ENCODE data around the gene ATOSB.

ATOSB gene

GRCh38 chr9:35104586-35104985 lies 11.1 kb downstream of the ATOSB start:
- Histone ChIP-seq H3K27me3 (ENCODE audit: insufficient read depth, low read depth) (no peaks in the 10 kb centered on the region), H3K79me2 (ENCODE audit: insufficient read depth, low read depth) (peaks cover 13% of the 10 kb centered on the region; the same call in 1 of the 2 replicates), H2AFZ (ENCODE audit: low read depth) (no peak overlapping the region), H3K4me1 (ENCODE audit: low read depth, poor library complexity, severe bottlenecking) (peaks cover 17% of the 10 kb centered on the region), H3K4me2 (no peak overlapping the region), H3K27ac (no peak overlapping the region), H3K4me3 (IDR thresholded peaks at IDR 0.05; ENCODE audit: insufficient read depth, low read depth, low read length) (no peak overlapping the region), H3K36me3 (ENCODE audit: insufficient read depth) (no peaks in the 10 kb centered on the region), H3K9ac (no peak overlapping the region), H4K20me1 (ENCODE audit: insufficient read depth) (no peaks in the 10 kb centered on the region)
- TF ChIP-seq CTCF (conservative IDR thresholded peaks at IDR 0.05; ENCODE audit: low read depth, low read length), result no peak

- Histone ChIP-seq H4K20me1 (ENCODE audit: insufficient read depth) (no peaks in the 10 kb centered on the region), H2AFZ (ENCODE audit: low read depth) (peak overlapping the region; percentile 62; the same call in 1 of the 2 replicates), H3K4me3 (IDR thresholded peaks at IDR 0.05; ENCODE audit: insufficient read depth, low read depth, low read length) (no peak overlapping the region), H3K4me2 (peak overlapping the region; percentile 66), H3K27me3 (ENCODE audit: insufficient read depth, low read depth) (no peaks in the 10 kb centered on the region), H3K4me1 (ENCODE audit: low read depth, poor library complexity, severe bottlenecking) (peaks cover 17% of the 10 kb centered on the region), H3K79me2 (ENCODE audit: insufficient read depth, low read depth) (peaks cover 13% of the 10 kb centered on the region; the same call in 1 of the 2 replicates), H3K27ac (peak overlapping the region; percentile 88), H3K9ac (peak overlapping the region; percentile 85), H3K36me3 (ENCODE audit: insufficient read depth) (no peaks in the 10 kb centered on the region)
- TF ChIP-seq CTCF (conservative IDR thresholded peaks at IDR 0.05; ENCODE audit: low read depth, low read length), result no peak
Measured at GRCh38 chr9:35103660-35104191, 11.9 kb downstream of the ATOSB start.

DNA sequence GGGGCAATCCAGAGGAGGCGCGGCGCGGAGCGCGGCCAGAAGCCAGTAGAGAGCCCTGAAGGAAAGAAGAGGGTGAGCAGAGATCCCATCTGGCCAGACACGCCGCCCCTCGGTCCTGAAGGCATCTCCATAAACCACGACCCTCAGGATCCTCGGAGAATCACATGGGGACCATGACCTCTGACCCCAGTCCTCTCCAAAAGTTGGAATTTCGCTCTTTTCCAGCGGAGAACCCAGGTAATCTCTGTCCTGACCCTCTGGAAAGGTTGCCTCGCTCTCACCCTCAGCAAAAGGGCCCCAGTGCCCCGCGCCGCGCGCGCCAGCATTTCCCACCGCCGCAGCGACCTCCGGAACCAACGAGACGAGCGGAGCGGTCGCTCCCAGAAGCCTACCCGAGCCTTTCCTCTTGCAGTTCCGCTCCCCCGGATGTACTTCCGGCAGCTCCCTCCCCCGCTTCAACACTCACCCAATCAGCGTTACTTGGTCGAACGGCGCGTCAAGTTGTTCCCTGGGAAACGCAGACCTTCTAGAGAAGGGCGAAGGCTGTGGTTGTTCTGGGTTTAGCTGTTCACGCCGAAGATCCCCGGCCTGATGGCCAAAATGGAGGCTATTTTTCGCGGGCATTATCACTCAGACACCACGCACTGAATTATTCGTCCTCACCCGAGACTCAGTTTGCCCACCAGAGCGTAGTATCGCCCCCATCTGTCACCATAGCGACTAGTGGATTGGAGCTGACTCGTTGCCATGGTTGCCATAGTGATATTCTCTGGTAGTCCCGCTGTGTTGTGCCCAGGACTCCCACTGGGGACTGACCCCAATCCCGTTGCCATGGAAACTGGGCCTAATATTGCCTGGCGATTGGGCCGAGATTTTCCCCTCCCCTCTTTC lies 12.6 kb downstream of the ATOSB start, which contains the start of gene STOML2:
TSS of gene STOML2 (minus strand) at position 363 of the 891 bp plus-strand sequence. CDS start at position 326, 37 bp downstream.
- no peaks in the 10 kb centered on the region for H4K20me1 ChIP-seq (ENCODE audit: insufficient read depth)
- no peaks in the 10 kb centered on the region for H3K27me3 ChIP-seq (ENCODE audit: insufficient read depth, low read depth)
- no peaks in the 10 kb centered on the region for H3K36me3 ChIP-seq (ENCODE audit: insufficient read depth)
- TF ChIP-seq CTCF (conservative IDR thresholded peaks at IDR 0.05; ENCODE audit: low read depth, low read length), result no peak
- no peak within 1 kb of the TSS for H3K4me3 ChIP-seq (IDR thresholded peaks at IDR 0.05; ENCODE audit: insufficient read depth, low read depth, low read length)
- peaks cover 17% of the 10 kb centered on the region for H3K4me1 ChIP-seq (ENCODE audit: low read depth, poor library complexity, severe bottlenecking)
- peak within 1 kb of the TSS; percentile 85 for H3K9ac ChIP-seq
- peak within 1 kb of the TSS; percentile 62; the same call in 1 of the 2 replicates for H2AFZ ChIP-seq (ENCODE audit: low read depth)
- H3K4me2 ChIP-seq, result peak within 1 kb of the TSS; percentile 91
- peak within 1 kb of the TSS; percentile 88 for H3K27ac ChIP-seq
- H3K79me2 ChIP-seq (ENCODE audit: insufficient read depth, low read depth), result peaks cover 13% of the 10 kb centered on the region; the same call in 1 of the 2 replicates

- Histone ChIP-seq H3K79me2 (ENCODE audit: insufficient read depth, low read depth) (peaks cover 13% of the 10 kb centered on the region; the same call in 1 of the 2 replicates), H3K36me3 (ENCODE audit: insufficient read depth) (no peaks in the 10 kb centered on the region), H3K4me3 (IDR thresholded peaks at IDR 0.05; ENCODE audit: insufficient read depth, low read depth, low read length) (no peak overlapping the region), H3K9ac (peak overlapping the region; percentile 85), H4K20me1 (ENCODE audit: insufficient read depth) (no peaks in the 10 kb centered on the region), H3K4me2 (peak overlapping the region; percentile 91), H3K27me3 (ENCODE audit: insufficient read depth, low read depth) (no peaks in the 10 kb centered on the region), H3K27ac (peak overlapping the region; percentile 88), H2AFZ (ENCODE audit: low read depth) (peak overlapping the region; percentile 62; the same call in 1 of the 2 replicates), H3K4me1 (ENCODE audit: low read depth, poor library complexity, severe bottlenecking) (peaks cover 17% of the 10 kb centered on the region)
- TF ChIP-seq CTCF (conservative IDR thresholded peaks at IDR 0.05; ENCODE audit: low read depth, low read length), result no peak
Measured at GRCh38 chr9:35102465-35102768, 13.2 kb downstream of the ATOSB start.
